Fibroblast of skin of abdomen (primary cell): ENCODE measurements around the gene IMPA2.

Experiments used
- DNase-seq: peaks from one replicate; pipeline ENCODE4 v3.0.0-alpha.2; 2013

Gene IMPA2

DNA sequence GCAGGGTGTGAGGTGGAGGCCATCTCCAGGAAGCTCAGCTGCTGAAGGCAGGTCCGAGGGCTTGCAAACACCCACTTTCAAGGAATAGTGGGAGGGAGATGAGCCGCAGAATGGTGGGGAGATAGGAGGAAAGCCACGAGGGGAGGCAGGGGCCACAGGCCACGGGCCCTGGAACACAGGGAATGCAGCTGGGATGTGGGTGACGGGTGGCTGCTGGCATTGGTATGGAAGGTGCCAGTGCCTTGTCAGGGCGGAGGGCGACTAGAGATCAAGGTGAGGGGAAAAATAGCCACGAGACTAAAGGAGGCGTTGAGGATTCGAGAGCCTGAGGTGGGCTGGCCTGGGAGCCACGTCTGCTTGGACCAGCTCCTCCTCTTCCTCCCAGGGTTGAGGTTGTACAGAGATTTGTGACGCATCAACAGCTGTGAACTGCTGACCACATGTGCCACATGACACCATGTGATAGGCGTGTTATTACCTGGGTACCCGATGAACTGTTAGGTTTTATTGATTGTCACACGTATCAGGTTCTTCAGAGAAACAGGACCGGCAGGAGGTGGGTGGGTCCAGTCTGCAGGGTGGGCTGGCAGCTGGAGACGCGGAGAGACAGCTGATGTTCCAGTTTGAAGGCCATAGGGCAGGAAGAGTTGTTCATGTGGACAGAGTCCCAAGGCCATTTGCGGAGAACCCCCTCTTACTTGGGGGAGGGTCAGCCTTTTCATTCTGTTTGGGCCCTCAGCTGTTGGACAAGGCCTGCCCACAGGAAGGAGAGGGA is 9.9 kb downstream of the IMPA2 start:
- DNase-seq: no peak

DNA sequence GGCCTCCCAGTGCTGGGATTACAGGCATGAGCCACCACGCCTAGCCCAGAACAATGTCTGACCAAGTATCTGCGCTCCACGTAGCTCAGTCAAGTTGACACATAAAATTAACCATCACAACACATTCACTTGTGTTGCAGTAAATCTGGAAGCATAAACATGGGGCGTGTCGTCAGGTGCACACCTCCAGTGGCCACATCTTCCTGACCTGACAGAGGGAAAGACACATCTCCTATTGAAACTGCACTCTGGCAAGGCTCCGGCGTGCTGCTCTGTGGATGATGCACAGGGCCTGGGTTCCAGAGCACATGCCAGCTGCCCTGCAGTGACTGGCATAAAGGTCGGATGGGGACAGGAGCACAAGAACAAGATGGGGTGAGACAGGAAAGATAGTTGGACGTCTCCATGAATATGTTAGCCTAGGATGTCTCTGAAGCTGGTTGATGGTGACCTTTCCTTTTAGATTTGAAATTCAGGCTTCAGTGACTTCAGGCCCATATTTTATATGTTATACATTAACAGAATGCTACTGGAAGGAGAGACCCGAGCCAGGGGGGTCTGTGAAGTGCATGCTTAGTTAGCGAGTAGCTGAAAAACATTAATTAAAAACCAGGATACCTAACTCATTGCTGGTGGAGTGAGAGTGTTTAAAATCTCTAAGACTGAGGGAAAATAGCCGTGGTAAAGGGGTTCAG is 10.9 kb downstream of the IMPA2 start:
- DNase-seq: no peak

DNA sequence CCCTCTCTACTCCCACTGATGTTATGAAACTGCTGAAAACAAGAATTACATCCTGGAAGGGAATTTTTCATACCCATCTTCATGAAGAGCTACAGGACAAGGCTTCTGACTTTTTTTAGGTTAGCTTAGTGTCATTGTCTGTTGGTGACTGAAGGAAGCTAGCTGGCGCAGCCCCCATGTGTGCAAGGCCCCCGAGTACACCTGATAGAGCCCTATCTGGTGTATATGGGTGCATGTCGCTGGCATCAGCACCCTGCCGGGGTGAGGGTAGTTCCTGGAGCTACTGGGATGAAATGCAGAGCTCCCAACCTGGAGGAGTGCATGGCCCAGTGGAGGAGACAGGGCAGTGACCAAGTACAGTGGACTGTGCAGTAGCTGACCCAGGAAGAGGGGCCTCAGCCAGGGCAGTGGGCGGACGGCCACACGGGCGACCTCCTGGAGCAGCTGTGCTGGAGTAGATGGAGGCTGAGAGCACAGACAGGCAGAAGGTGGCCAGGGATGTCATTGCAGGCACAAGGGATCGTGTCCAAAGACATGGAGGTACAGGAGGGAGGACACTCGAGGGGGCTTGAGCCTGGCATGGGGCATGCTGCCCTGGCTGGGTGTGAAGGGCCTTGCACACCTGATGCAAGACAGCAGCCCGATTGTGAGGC is 12.1 kb downstream of the IMPA2 start:
- DNase-seq: no peak

DNA sequence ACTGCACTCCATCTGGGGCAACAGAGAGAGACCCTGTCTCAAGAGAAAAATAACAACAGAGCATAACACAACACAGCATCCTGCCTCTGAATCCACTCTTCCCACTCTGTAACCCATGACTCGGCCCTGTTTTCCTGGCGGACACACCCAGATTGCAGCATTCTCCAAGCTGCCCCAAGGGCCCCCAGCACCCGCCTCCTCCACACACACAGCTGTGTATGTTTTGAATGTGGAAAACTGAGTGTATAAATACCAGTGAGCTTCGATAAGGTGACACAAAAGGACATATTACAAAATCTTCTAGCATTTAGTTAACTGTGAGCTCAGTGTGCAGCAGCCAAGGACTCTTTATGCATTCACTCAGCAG is 13.0 kb downstream of the IMPA2 start:
- peak; percentile 13 for DNase-seq

DNA sequence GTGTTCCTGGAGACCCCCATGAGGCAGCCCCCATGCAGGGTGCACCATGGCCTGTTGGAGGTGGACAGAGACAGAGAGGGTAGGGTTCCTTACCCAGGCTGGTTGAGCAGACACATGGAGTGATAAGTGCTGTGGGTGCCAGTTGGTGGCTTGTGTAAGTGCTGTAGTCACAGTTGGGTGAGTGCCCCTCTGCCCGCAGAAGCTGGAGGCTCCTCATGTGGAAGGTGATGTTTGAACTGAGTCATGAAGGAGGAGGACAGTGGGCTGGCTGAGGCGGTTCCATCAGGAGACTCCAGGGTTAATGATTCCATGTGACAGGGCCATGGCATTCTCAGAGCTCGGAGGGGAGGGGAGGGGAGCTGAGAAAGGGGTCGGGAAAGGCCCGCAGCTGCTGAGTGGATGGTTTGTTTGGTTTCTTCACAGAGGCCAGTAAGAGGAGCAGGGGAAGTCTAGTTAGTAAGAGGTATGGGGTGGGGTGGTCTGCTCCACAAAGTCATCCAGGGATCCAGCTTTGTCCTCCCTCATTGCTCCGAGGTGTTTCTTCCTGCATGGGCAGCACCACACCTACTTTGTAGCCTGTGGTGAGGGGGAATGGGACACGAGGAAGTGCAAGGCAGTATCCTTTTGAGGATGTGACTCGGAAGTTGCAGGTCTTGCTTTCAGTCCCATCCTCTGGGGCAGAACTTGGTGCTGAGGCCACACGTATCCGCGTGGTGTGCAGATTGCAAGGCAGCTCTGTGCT is 13.6 kb downstream of the IMPA2 start:
- DNase-seq: no peak

DNA sequence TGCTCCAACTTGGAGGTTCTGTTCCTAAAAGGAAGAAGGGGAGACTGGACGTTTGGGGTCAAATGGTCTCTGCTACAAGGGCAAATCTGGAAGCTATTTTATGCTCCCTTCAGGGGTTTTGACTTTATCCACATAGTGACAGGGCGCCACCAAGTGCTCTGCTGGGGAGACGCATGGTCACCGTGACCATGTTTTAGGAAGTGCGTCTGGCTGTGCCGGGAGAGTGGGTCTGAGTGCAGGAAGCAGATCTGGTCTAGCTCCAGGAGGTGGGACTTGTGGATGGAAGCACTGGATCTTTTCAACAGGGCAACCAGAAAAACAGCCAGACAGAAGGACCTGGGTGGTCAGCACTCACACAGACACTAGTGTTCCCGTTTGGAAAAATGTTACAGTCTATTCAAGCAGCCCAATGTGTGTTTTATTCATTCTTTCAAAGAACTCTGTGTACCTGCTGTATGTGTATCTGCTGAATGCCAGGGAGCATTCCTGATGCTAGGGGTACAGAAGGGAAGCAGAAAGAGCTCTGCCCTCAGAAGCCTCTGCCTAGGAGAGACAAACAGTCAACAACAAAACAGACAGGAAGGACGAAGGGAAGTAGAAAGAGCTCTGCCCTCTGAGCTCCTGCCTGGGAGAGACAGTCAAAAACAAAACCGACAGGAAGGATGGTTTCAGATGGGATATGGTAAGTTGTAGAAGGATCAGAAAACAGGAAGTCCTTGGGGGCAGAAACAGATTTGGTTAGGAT is 14.3 kb downstream of the IMPA2 start:
- DNase-seq: peak; percentile 69

DNA sequence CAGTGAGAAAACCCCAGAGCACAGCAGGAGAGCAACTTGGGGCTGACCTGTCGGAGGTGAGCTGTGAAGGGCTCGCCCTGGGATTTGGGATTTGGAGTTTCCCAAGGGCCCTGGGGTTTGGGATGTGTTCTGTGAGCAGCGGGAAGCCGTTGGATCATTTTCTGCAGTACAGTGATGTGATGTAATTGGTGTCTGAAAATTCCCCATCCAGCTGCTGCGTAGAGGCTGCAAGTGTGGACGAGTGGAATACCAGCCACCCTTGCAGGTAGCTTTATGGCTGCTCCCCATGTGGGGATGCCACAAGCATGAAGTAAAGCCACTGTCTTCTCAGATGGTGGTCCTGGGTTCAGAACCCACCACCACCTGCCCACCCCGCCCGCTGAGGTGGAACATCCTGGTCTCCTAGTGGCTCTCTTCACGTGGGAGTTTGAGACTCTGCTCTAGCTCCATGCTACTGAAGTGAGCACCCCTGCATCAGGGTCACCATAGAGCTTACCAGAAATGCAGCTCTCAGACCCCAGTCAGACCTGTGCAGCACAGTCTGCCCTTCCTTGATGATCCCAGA is 15.0 kb downstream of the IMPA2 start:
- DNase-seq: no peak

DNA sequence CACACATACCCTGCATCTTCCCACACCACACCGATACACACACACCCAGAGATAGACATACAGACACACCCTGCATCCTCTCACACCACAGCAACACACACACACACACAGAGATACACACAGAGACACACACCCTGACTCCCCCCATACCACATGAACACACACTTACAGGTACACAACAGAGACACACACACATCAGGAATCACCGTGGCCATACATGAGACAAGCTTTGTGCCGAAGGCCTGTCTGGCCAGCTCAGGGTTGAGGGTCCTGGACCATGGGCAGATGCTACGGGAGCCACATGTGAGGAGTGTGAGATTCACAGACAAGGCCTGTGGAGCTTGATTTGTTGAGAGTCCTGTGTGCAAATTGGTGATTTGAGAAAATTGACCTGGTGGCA is 15.6 kb downstream of the IMPA2 start:
- no peak for DNase-seq

DNA sequence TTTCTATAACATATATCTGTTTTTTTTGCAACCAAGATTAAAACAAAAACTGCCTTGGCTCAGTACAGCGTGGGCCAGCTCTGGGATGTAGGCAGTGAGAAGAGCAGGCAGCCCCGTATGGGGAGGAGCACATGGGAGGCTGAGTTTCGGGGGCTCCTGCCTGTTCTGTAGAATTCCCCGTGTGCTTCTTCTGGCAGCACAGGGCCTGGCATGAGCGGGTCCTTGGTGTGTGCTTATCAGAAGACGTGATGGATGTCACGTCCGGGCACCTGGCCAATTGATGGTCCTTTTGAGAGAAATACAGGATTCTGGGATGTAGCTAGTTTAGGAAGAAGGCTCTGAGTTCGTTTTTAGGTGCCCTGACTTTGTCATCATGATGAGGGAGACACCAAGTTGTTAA is 16.2 kb downstream of the IMPA2 start:
- DNase-seq: no peak

DNA sequence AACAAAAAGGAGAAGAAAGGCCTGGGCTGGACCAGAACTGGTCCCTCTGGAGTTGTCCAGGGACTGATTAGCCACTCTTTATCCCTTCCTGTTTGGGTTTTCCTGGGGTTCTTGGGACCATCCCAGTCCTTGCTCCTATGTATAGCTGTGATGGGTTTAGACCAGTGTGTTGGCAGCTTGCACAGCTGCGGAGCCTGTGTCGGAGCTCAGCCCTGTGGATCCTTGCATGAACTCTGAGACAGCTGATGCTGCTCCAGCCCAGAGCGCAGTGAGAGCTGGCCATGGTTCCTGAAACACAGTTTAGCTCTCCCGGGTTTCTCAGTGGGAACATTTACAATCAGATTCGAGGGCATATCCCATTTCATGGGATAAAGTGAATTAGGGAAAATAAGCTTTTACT is 16.9 kb downstream of the IMPA2 start:
- no peak for DNase-seq

DNA sequence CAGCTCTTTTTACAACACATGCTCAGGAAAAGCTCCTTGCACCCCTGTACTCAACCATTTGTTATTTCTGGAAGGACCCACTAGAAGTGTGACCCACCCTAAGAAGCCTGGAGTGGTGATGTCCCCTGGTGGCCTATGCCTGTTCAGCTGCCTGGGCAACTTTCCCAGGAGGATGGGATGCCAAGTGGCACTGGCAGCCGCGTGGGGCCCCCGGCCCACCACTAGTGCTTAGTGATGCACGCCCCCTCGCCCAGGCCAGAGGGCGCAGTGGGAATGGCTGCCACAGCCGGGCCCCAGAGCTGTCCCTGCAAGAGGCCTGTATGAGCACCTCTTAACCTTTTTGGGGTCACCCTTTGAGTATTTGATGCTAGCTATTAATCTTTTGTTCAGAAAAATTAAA is 18.1 kb downstream of the IMPA2 start:
- no peak for DNase-seq

DNA sequence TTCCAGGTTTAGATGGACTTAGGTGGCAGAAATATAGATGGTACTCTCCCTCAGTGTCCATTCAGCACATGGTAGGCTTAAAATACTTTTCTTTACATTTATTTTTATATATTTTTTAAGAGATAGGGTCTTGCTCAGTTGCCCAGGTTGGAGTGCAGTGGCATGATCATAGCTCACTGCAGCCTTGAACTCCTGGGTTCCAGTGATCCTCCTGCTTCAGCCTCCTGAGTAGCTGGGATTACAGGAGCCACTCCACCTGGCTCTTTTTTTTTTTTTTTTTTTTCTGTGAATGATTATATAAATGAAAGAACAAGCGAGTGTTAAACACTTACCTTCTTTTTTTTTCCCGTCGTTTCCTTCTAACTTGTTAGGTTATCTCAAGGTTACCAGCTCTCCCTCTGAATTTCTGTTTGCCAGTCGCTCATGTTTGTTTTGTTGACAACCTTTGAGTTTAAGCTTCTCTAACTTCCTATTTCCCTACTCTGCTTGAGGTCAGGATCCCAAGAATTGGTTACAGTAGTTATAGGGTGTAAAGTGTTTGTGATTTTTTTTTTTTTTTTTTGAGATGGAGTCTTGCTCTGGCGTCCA is 18.9 kb downstream of the IMPA2 start:
- DNase-seq: no peak

DNA sequence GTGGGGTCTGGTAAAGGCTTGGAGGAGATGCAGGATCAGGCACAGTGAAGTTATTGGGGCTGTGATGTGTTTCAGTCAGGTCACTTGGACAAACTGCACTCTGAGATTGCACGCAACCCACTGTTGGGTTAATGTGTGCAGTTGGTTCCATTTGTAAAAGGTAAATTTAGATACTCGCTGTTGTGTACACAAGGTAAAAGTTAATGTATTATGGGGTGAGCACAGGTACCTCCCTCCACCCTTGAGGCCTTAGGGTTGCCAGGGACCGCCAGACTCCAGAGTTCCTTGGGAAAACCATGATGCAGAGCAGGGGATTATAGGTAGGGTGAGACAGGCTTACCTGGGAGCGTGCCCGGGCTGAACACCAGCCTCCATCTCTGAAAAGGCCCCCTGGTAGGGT is 20.1 kb downstream of the IMPA2 start:
- DNase-seq: no peak

DNA sequence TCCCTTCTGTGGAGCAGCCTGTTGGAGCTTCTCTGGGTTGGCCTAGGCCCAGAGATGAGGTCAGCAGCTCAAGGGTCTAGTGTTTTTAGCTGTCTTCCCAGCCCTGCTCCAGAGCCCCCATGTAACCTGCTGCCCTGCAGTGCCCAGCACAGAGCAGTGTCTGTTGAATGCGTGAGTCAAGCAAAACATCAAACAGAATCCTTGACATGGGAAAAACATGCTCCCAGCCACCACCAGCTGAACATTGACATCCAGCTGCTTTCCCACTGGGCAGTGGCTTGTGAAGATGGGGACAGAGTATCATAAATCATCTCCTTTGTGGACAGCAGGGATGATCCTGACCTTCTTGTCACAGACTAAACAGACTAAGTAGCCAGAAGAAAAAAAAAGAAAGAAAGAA is 22.6 kb downstream of the IMPA2 start:
- DNase-seq: no peak

DNA sequence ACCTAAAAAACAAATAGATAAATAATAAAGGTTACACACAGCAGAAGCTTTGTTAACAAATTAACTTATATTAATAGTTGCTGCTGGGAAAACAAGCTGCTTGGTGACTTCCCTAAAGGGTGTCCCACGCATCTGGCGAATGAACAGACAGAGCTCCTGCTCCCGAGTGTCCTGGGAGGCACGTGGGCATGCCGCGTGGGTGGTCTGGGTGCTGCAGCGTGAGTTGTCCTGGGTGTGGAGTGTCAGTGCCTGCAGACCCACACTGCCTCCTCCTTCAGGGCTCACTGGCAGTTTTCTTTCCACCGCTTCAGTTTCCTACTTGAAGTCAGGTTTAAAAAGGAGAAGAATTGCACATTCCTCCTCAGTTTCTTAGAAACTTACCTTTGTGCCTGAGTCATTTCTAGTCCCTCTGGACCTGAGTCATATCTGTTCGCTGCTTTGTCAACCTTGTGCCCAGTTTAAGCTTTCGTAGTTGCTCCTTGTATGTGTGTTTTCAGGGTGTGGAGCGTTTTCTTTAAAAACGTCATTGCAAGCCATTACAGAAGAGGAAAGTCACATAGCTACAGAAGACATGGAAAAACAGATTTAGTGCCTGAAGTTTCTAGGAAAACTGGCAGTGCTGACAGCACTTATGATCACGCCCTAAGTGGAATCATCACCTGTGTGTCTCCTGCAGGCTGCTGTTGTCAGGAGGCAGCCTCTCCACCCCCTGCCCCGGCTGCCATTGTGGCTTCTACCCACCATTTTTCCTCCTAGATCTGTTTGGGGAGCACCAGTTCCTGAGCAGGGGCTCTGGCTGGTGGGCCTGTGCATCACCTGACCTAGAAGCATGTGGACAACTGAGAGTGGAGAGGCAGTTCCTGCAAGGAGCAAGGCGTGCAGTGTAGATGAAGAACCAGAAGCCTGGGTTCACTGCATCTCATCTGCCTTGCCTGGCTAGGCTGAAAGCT is 24.5 kb downstream of the IMPA2 start:
- DNase-seq: no peak

DNA sequence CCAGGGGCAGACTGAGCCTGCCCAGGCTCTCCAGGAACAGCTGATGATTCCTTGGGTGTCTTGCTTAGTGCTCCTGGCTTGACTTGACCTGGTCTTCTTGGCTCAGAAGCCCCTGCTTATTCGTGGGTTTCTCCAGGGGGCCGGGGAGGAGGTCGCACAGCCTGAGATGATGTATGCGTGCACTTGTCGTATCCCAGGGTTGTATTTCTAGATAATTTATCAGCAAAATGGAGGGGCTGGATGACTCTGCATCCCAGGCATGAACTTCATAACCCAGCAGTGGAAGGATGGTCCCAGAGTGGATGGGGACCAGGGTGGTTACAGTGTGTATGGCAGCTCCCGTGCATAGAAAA is 25.2 kb downstream of the IMPA2 start:
- no peak for DNase-seq

DNA sequence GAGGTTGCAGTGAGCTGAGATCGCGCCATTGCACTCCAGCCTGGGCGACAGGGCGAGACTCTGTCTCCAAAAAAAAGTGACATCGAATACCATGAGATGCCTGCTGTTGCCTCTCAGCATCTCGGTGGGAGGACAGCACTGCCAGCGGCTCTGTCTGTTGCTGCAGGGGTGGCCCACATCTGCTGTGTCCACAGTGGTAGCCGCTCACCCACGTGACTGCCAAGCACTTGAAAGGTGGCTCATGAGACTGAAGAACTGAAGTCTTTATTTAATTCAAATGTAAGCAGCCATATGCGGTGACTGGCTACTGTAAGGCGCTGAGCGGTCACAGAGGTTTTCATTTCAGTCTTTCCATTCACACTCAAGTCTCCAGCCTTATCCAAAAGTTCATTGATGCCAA is 25.8 kb downstream of the IMPA2 start:
- DNase-seq: no peak

DNA sequence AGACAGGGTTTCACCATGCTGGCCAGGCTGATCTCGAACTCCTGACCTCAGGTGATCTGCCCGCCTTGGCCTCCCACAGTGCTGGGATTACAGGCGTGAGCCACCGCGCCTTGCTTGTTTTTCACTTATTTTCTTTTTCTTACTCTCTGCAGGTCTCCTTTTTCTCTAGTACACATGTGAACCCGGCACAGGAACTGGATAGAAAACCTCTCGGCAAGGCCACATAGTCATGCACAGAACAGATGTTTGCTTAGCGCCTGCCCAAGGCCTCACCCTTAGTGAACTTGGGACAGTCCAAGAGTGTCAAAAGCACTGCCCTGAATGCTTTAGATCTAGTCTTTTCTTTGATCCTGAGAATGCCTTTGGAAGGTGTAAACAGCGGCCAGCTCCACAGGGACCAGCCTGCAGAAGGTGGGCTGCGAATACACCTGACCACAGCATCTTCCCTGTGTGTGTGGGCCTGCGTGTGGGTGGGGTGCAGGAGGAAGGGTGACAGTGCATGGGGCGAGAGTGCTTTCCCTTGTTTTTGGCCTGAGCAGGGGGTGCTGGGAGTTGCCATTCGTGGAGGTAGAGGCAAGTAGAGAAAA is 27.0 kb downstream of the IMPA2 start:
- no peak for DNase-seq

DNA sequence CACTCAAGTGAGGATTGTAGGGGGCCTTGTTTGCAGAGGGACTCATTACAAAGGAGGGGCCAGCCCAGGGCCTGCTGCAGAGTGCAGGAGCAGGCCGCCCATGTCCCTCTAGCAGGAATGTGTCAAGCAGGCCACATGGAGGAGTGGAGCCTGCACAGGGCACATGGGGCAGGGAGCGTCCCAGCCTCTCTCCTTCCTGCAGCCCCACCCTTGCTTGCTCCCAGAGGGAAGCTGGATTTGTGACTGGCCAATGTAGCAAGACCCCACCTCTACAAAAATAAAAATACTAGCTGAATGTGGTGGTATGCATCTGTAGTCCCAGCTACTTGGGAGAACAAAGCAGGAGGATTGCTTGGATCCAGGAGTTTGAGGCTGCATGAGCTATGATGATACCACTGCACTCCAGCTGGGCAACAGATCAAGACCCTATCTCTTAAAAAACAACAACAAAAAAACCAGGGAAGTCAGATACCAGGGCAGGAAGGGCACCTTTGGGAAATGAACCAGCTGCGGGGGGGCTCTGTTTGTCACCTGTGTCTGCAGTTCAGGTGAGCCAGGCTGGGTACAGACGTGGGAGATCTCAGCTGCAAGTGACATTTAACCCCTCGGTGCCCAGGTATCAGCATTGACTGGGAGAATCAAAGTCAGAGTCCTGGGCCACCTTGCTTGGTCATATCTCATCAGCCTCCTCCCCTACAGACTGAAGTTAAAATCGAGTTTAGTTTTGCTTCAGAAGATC is 27.7 kb downstream of the IMPA2 start:
- DNase-seq: no peak
